HG02759 (cell line): ENCODE measurements around the gene UMAD1.

Experiments
- ATAC-seq: cut with Tn5 transposase; IDR thresholded peaks from one replicate; pipeline ENCODE4 v1.9.1; 2021; ENCODE audit warnings: mild to moderate bottlenecking, moderate library complexity; ENCODE audit not compliant: unreplicated experiment

UMAD1 gene

GRCh38 chr7:7869651-7870050, 229.1 kb downstream of the UMAD1 start:
- no peak for ATAC-seq

DNA sequence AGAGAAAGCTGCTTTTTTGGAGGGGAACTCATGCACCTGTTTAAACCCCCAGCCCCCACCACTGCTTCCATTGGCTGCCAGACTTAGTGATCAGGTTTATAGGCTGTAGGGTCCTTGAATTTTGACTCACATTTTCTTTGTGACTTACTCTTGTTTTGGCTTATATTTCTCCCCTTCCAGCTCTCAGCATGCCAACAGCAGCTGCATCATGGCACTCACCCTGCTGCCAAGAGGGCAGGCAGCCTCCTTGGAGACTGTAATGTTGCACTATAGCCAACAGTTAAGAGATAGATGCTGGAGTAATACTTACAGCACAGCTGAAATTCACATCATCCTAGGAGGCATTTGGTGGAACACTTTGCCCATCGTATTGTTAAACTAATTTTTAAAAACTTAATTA, 230.0 kb downstream of the UMAD1 start:
- no peak for ATAC-seq

DNA sequence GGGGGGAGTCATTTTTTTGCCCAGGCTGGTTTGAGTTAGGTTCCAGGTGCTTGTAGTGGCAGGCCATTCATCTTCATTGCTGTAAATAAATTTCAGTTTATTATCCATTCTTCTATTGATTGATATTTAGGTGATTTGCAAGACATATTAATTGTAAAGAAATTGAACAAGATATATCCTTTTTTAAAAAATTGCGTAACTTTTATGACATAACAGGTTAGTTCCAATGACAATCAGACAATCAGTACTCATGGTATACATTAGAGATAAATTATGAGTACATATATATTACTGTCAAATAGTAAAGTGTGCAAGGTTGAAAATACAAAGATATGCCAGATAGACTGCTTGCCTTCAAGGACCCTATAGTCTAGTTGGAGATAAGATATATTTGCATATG, 235.9 kb downstream of the UMAD1 start:
- no peak for ATAC-seq

DNA sequence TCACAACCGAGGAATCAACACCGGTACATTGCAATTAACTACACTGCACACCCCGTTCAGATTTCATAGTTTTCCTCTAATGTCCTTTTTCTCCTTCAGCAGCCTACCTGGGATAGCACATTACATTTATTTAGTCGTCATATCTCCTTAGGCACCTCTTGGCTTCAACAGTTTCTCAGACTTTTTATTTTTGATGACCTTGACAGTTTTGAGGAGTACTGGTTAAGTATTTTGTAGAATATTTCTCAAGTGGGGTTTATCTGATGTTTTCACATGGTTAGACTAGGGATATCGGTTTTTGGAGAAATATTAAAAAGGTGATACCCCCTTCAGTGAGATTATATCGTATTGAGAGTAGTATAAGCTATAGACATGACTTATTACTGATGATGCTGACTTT, 241.0 kb downstream of the UMAD1 start:
- no peak for ATAC-seq

DNA sequence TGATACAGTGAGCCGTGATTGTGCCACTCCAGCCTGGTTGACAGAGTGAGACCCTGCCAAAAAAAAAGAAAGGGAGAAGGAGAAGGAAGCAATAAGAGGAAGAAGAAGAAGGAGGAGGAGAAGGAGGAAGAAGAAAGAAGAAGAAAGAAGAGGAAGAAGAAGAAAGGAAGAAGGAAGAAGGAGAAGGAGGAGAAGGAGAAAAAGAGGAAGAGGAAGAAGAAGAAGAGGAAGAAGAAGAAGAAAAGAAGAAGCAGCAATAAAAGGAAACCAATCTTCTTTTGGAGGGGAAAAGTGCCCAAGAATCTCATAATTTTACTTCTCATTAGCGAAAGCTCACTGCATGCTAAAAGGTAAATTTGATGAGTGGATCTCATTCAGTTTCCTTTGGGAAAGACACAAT, 242.3 kb downstream of the UMAD1 start:
- no peak for ATAC-seq

GRCh38 chr7:7883394-7883793, 242.8 kb downstream of the UMAD1 start:
- no peak for ATAC-seq

GRCh38 chr7:7884855-7885254, 244.3 kb downstream of the UMAD1 start:
- no peak for ATAC-seq

- ATAC-seq, result no peak
Measured at GRCh38 chr7:7889791-7890568, 249.4 kb downstream of the UMAD1 start.

GRCh38 chr7:7895004-7895650, 254.6 kb downstream of the UMAD1 start:
- ATAC-seq, result no peak

GRCh38 chr7:7895754-7896153, 255.2 kb downstream of the UMAD1 start:
- ATAC-seq, result no peak

DNA sequence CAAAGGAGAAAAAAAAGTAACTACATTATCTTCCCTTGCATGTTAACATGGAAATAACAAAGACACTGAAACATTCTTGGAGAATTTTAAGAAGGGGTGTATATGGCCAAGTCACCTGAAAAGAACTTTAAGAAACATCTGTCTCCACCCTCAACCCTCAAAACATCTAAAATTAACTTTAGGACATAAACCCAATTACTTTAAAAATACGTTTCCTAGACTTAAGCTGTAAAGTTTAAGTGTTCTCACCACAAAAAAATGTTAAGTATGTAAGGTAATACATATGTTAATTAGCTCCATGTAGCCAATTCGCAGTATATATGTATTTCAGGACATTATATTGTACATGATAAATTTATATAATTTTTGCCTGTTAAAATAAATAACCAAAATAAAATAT, 257.0 kb downstream of the UMAD1 start:
- ATAC-seq, result no peak

- no peak for ATAC-seq
Measured at GRCh38 chr7:7897949-7898515, 257.5 kb downstream of the UMAD1 start.

GRCh38 chr7:7902845-7903244, 262.3 kb downstream of the UMAD1 start:
- no peak for ATAC-seq

- ATAC-seq, result no peak
Measured at GRCh38 chr7:7907306-7907705, 266.8 kb downstream of the UMAD1 start.

DNA sequence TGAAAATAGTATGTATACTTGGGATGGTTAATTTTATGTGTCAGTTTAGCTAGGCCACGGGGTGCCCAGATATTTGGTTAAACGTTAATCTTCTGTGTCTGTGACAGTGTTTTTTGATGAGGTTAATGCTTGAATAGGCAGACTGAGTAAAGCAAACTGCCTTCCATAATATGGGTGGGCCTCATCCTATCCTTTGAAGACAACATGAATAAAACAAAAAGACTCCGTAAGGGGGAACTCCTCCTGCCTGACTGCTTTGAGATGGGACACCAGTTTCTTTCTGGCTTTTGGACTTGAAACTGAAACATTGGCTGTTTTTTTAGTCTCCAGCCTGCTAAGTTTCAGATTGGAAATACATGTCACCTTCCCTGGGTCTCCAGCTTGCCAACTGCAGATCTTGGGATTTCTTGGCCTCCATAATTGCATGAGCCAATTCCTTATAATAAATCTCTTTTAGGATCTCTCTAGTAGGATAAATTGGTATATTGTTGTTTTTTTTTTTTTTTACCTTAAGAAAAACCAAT, 268.1 kb downstream of the UMAD1 start:
- no peak for ATAC-seq

- no peak for ATAC-seq
Measured at GRCh38 chr7:7909376-7909775, 268.8 kb downstream of the UMAD1 start.

DNA sequence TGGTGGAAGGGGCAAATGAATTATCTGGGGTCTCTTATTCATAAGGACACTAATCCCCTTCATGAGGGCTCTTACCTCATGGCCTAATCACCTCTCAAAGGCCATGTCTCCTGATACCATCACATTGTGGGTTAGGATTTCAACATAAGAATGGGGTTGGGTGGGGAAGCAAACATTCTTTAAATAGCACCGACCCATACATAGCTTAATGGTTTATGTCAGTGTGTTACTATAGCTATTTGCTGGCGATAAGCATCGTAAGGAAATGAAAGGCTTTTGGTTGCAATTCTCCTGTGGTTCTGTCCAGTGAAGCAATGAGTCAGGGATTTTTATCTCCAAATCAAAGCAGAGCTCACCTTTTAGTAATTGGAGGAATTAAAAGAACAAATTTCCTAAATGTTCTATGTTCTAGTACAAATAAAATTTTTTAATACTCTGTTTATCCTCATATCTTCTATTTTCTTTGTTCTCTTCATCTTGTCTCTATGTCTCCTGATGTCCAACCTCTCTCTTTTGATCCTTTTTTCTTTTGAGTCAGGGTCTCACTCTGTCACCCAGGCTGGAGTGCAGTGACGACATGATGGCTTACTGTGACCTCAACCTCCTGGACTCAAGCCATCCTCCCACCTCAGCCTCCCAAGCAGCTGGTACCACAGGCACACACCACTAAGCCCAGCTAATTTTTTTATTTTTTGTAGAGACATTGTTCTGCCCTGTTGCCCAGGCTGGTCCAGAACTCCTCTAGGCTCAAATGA, 271.0 kb downstream of the UMAD1 start:
- ATAC-seq, result no peak

DNA sequence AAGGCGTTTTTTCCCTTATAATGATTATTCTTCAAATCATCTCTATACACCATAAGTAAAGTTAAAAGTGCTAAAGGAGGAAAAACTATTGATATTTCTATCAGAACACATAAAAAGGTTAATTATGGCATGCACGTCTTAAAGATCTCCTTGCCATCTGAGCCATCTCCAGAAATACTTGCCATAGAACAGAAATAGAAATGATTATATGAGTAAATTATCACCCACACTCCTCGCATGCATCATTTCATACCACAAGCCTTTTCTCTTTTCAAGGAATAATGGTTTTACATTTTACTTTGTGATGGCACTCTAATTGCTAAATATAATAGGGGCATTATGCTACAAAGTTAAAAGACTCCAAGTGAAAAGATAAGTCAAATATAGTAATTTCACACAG, 272.4 kb downstream of the UMAD1 start:
- no peak for ATAC-seq

DNA sequence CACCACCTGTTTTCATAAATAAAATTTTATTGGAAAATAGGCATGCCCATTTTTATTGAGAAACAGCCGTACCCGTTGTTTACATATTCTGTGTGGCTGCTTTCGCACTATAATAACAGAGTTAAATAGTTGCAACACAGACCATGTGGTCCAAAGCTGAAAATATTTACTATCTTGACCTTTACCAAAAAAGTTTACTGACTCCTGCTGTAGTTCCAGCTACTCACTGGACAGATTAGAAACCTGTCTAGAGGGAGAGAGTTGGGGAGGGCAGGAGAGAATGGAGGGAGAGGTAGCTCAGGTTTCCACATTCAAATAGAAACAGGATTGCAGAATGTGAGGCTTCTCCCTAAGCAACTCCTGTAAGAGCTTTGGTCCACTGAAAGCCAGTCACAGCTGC, 273.0 kb downstream of the UMAD1 start:
- ATAC-seq, result no peak

DNA sequence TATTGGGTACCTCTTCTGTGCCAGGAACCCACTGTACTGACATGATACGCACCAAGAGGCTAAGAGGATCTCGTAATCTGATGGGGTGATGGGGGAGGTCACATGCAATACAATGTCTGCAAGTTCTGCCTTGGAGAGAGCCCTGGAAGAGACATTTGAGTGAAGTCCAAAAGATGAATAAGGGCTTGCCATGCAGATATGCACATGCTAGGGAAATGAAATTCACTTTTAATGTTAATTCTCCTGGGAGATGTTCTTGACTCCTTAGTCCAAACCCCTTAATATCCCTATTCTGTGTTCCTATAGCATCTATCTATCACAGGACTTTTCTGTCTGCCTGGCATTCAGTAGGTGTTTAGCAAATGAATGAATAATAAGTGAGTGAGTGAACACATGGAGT, 274.0 kb downstream of the UMAD1 start:
- no peak for ATAC-seq

DNA sequence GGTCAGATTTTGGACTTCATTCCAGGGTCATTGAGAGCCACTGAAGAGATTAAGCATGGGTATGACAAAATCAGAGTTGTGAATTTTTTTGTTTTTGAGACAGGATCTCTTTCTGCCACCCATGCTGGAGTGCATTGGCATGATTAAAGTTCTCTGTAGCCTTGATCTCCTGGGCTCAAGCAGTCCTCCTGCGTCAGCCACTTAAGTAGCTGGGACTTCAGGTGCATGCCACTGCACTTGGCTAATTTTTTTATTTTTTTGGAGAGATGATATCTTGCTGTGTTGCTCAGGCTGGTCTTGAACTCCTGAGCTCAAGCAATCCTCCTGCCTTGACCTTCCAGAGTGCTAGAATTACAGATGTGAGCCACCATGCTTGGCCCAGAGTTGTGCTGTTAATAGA, 275.5 kb downstream of the UMAD1 start:
- ATAC-seq, result no peak
